IPS-NIHi11 (cell line): ENCODE measurements around the gene SH2D3C.

Source experiments
- DNase-seq: peaks from one replicate; pipeline ENCODE4 v3.0.0; 2012; ENCODE audit warnings: mixed read lengths, low spot score

Gene SH2D3C

DNA sequence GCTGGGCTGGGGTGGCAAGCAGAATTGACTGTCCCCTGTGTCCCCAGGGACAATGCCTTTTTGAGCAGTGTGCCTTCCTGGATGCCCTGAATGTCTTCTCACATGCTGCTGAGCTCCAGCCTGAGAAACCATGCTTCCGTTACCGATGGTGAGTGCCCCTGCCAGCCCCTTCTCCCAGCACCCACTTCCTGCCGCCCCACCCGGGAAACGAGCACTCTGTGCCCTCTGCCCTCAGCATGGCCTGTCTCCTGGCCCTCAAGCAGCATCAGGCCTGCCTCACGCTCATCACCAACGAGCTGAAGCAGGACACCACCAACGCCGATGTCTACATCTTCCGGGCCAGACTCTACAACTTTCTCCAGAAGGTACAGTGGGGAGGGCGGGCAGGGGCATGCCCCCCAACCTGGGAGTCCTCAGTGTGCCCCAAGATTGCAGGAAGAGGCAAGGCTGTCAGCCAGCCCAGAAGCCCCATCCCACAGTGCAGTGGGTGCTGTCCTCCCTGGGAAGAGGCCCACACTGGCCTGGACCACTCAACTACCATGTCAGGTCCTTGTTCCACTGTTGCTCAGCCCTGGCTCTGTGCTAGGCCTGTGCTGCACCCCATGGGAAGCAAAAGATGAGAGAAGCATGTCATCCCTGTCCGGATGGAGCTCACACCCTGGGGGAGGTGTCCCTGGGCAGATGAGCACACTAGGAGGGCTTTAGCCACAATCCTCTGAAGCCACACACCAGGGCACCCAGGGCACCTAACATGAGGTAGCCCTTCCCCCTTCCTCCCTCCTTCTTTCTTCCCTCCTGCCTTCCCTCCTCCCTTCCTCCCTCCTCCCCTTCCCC lies 58.2 kb downstream of the SH2D3C start:
- DNase-seq, result no peak

DNA sequence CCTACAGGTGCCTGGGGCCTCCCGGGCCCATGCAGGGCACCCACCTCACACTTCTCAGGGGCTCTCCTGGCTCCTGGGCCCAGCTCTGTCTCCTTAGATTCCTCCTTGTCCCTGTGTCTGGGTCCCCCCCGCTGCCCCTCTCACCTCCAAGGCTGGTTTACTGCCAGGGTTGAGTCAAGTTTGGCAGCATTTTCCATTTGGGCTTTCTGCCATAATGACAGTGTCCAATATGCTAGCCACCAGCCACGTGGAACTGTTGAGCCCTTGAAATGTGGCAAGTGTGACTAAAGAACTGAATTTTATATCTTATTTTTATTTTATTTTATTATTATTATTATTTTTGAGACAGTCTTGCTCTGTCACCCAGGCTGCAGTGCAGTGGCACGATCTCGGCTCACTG lies 60.7 kb downstream of the SH2D3C start:
- DNase-seq, result no peak

DNA sequence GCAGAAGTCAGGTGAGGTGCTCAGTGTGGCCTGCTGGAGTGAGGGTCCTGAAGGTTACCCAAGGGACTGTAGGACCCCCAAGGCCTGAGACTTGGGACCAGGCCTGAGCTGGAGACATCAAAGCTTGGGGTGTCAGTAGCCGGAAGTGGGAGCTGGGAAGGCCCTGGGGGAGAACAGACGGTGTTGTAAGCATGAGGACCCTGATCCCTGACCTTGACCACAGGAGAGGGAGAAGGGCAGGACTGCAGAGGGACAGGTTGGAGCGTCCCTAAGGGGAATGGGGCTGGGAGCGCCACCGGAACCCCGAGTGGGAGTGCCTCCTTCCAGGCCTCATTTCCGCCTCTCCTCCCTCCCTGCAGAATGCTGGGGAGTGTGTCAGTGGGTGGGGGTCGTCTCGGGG lies 62.1 kb downstream of the SH2D3C start:
- DNase-seq, result no peak

DNA sequence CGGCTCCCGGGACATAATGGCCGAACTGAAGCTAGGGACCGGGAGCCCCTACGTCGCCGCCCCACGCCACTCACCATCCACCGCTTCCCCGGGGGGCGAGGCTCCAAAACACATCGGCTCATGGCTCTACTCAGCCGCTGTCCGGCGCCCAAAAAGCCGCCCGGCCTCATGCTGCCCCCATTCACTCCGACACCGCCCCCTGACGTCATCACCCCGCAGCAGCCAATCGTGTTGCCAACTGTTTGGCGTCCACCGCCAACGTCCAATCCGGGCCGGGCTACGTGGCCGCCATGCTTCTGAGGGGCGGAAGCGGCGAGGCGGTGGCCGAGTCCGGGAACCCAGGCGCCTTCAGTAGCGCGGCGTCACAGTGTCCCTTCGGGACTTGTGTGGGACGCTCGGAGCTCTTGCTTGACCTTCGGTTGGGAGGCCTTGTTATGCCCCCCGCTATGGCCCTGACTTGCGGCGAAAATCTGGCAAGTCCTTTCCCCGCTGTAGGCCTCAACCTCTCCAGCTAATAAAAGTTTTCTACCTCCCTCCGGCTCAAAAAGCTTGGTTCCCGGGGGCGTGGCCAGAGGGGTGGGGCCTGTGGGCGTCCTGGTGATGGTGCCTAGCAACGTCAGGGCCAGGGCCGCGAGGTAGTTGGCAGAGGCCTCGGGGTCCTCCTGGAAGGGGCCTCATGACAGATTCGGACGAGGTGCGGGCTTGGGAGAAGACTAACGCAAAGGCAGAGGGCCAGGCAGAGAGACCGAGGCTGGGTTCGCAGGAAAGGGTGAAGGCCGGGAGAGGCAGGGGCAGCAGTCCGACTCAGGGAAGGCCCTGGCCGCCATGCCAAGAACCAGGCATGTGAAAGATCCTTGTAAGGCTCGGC lies 62.8 kb downstream of the SH2D3C start, which contains the start of the genes PTRH1 and TTC16:
PTRH1 (minus strand) TSS at position 194 of the 868 bp plus-strand sequence; CDS start at position 170, 24 bp downstream.
TTC16 (plus strand) TSS at position 610 of the 868 bp plus-strand sequence; CDS start at position 677, 67 bp downstream.
- peak; percentile 99 for DNase-seq

- peak; percentile 59 for DNase-seq
Observed at GRCh38 chr9:127714951-127715469, 63.5 kb downstream of the SH2D3C start.

DNA sequence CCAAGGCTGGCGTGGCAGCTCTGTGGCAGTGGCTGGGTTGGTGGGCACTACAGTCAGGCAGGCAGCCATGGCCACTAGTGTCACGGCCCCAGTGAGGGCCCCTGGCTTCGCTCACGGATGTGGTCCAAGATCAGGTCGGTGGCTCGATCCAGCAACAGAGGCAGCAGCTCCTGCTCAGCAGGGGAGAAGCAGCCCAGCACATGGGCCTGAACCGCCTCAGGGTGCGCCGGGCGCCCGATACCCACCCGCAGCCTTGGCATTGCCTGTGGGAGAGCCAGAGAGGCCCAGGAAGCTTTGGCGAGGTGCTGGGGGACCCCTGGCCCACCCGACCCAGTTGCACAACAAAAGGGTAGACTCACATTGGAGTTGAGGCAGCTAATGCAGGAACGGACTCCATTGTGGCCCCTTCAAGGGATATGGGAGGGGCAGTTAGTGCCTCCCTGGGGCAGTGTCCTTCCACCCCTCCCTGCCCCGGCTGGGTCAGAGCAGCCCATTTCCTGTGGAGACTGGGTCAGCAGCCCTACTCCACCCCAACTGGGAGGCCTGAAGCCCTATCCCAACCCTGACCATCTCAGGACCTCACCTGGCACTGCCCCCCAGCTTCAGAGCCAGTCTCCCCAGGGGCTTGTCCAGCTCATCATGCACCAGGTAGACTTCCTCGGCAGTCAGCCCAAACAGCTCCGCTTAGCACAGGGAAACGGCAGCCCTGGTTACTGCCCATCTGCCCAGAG lies 64.3 kb downstream of the SH2D3C start:
- no peak for DNase-seq

DNA sequence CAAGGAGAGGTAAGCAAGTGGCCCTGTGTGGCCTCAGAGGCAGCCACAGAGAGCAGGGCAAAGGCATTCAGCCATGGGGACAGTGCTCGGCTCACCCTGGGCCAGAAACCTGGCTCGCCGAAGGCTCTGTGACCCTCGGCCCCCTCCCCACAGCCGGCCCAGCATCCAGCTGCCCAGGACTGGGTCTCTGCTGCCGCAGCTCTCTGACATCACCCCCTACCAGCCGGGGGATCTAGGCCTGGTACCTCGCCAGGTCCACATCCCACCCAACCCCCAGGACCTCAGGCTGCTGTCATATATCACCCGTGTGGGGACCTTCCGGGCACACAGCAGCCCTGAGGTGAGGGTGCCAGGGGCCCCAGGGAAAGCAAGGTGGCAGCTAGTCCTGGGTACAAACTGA lies 65.6 kb downstream of the SH2D3C start:
- no peak for DNase-seq

DNA sequence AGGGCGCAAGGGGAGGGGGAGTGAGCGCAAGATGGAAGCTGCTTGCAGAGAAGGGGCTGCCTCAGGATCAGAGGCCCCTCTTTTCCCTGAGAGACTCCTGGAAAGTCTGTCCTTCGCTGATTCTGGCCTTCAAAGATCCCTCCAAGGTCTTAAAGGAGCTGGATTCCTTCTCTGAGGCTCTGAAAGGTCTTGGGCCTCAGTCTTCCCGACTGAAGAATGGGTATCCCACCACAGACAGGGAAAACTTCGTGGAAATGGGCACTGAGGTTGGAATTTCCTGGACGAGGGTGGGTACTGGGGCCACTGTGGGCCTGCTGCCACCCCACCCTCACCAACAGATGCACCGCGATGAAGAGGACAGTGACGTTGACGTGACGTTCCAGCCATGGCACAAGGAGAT lies 66.1 kb downstream of the SH2D3C start:
- no peak for DNase-seq

GRCh38 chr9:127711831-127712274 lies 66.6 kb downstream of the SH2D3C start:
- DNase-seq, result peak; percentile 46

GRCh38 chr9:127711226-127711701 lies 67.2 kb downstream of the SH2D3C start:
- DNase-seq, result no peak

DNA sequence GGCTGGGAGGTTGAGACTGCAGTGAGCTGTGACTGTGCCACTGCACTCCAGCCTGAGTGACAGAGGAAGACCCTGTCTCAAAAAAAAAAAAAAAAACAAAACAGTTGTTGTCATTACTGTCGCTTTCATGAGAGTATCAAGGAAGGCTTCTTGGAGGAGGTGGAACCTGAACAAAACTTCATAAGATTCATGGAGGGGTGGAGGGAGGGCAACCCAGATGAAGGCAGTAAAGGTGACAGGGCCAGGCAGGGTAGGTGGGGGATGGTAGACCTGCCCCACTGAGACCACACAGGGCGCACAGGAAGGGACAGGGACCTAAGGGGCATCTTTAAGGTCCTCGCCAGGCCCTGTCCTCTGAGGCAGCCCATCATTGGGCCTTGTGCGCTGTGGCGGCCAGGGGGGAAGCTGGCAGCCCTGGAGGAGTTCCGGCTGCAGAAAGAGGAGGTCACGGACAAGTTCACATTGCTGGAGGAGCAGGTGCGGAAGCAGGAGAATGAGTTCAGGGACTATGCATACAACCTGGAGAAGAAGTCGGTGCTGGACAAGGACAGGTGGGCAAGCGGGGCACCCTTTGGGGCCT lies 68.2 kb downstream of the SH2D3C start:
- DNase-seq, result no peak

DNA sequence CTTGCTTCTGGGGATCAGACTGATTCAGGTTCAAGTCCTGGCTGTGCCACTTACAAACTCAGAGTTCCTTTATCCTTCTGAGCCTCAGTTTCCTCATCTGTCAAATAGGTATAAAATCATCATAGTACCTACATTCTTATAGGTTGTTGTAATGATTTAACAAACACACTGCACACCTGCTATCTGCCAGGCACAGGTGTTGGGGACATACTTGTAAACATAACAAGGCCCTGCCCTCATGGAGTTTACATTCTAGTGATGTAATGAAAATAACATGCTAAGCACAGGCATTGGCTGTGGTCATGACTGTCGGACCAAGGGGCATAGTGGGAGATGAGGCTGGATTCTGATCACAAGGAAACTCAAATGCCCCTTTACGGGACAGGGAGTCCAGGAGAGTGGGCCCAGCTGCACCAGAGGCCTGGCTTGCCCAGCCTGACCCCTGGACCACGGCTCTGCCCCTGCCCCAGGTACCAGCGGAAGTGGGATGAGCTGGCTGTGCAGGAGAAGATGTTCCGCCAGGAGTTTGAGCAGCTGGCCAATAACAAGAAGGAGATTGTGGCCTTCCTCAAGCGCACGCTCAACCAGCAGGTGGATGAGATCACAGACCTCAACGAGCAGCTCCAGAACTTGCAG lies 69.4 kb downstream of the SH2D3C start:
- no peak for DNase-seq

DNA sequence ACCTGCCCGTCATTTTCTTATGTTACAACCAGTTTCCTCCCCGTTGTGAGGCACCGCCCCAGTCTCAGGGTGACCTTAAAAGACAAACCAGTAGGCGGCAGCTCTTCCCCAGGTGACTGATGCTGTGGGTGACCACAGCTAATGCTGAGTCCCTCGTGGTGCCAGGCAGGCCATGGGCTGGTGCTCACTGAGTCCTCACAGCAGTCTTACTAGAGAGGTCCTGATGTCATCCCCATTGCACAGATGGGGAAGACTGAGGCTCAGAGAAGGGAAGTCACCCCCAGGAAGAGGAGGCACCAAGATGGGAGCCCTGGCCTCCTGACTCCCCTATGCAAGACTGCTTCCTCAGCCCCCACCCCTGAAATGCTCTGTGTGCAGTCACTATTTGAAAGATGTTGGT lies 70.7 kb downstream of the SH2D3C start:
- DNase-seq, result no peak

- DNase-seq, result peak; percentile 83
Observed at GRCh38 chr9:127706836-127707241, 71.6 kb downstream of the SH2D3C start, which contains the start of gene CFAP157. CFAP157 (plus strand) TSS chr9:127706988; CDS start chr9:127707032, 44 bp downstream.

- DNase-seq, result no peak
Observed at GRCh38 chr9:127705577-127706379, 72.7 kb downstream of the SH2D3C start.

GRCh38 chr9:127703289-127703946 lies 75.0 kb downstream of the SH2D3C start:
- no peak for DNase-seq

DNA sequence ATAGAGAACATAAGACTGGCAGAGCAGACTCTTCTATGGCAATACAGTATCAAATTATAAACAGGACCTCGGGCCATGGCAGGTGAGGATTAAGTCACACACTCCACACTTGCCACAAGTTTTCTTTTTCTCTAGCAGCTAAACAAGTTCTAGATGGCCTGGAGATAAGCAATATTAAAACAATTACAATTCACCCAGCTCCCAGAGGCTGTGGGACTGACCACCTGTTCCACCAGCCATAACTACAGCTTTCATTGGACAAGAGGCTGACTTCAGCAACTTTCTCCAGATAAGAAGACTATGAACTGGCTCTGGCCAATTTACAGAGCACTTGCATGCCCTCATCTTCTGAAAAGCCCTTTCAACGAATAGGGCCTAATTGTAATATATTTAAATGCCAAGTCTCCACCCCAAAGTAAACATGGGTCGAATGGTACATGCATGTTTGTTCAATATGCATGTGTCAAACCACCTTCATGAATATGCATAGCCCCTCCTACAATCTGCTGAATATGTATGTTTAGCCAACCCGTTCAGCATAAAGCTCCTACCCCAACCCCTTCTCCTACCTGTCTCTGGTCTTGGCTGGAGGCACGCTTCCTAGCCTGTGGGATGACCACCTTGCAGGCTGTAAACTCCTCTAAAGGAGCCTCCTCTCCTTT lies 77.7 kb downstream of the SH2D3C start:
- DNase-seq, result no peak

GRCh38 chr9:127700140-127700539 lies 78.3 kb downstream of the SH2D3C start:
- no peak for DNase-seq
